ENCODE measurements around the gene TIAM2.

DNA sequence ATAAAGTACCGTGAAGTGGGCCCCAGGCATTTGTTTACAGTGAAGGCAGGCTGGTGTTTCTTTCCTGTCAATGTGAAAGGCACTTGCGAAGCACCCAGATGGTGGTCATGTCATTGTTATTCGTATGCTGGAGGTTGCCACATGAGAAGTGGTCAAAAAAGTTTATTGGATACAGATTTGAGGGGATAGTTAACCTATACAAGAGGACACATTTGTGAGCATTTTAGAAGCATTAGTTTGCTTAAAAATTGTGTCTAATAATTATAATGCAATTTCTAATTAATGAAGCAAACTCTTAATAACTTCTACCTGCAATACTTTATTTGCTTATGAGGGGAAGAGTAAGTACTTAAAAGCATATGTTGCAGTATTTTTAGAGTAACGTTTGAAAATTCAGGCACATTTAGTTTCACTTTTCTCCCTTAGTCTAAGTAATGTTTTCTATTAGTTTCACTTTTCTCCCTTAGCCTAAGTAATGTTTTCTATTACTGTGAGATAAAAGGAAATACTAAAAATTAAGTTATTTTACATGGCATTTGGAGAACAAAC is 148.0 kb downstream of the TIAM2 start:
- TF ChIP-seq, protein P1, sequence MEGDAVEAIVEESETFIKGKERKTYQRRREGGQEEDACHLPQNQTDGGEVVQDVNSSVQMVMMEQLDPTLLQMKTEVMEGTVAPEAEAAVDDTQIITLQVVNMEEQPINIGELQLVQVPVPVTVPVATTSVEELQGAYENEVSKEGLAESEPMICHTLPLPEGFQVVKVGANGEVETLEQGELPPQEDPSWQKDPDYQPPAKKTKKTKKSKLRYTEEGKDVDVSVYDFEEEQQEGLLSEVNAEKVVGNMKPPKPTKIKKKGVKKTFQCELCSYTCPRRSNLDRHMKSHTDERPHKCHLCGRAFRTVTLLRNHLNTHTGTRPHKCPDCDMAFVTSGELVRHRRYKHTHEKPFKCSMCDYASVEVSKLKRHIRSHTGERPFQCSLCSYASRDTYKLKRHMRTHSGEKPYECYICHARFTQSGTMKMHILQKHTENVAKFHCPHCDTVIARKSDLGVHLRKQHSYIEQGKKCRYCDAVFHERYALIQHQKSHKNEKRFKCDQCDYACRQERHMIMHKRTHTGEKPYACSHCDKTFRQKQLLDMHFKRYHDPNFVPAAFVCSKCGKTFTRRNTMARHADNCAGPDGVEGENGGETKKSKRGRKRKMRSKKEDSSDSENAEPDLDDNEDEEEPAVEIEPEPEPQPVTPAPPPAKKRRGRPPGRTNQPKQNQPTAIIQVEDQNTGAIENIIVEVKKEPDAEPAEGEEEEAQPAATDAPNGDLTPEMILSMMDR (conservative IDR thresholded peaks at IDR 0.05; ENCODE audit: low read depth, low read length): no peak
- TF ChIP-seq EZH2 (IDR thresholded peaks at IDR 0.05; ENCODE audit: borderline replicate concordance, low read depth, low read length, poor library complexity, severe bottlenecking): no peak

Measured in A673 (cell line).